GM19455 (cell line): ENCODE measurements around the gene C10orf95.

ENCODE experiments used
- ATAC-seq: cut with Tn5 transposase; IDR thresholded peaks from one replicate; pipeline ENCODE4 v1.9.1; 2021; ENCODE audit not compliant: unreplicated experiment

C10orf95 gene

DNA sequence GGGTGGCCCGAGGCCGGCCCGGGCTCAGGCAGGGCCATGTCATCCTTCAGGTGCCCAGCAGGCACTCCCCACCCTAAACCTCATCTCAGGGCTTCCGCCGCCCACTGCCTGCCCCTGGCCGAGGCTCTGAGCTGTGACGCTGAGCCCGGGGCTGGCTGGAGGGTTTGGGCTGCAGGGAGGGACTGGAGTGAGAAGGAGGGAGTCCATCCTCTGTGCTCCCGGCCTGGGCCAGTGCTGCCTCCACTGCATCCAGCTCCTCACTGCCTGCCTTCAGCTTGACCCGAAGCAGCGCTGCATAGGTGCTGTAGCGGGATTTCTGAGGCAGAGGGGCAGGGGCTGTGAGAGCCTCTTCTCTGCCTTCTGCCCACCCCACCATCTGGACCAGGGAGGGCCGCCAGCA is 48.2 kb downstream of the C10orf95 start:
- no peak for ATAC-seq

DNA sequence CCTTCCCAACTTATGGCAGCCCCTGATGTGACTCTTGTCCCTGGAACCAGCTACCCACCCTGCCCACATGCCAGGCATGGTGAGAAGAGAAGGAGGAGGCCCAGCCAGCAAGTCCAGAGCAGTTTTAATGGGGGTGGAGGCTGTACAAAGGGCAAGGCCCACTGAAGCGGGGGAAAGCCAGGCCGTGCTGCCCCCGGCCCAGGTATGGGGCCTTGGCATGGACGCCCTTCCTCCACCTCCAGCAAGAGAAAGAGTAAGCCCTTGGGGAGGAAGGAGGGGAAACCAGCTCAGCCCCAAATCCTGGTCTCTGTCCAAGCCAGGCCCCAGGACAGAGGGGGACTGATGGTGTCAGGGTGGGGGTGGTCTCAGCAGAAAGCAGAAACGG is 48.8 kb downstream of the C10orf95 start:
- no peak for ATAC-seq

DNA sequence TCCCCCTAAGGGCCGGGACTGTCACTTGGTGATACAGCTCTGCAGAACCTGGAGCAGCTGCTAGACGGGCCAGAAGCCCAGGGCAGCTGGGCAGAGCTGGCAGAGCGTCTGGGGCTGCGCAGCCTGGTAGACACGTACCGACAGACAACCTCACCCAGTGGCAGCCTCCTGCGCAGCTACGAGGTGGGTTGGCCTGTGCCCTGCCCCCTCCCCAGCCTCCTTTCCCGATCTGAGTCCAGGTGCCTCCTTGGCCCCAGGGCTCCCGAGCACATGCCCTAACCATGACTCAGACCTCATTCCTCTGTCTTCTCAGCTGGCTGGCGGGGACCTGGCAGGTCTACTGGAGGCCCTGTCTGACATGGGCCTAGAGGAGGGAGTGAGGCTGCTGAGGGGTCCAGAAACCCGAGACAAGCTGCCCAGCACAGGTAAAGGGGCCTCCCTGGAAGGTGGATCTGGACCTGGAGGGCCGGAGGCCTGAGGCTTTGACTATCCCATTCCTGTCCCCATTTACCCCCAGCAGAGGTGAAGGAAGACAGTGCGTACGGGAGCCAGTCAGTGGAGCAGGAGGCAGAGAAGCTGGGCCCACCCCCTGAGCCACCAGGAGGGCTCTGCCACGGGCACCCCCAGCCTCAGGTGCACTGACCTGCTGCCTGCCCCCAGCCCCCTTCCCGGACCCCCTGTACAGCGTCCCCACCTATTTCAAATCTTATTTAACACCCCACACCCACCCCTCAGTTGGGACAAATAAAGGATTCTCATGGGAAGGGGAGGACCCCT is 49.4 kb downstream of the C10orf95 start:
- no peak for ATAC-seq

DNA sequence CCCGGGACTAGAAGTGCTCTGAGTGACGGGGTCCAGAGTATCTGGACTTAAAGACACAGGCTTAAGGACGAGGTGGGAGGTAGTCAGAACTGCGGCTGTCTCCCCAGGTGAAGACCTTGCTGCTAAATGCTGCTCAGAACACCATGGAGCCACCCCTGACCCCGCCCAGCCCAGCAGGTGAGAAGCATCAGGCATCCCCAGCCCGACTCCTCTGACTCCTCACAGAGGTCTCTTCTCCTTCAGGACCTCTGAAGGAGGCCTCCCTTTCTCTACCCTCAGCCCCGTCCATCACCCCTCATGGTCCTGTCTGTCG is 50.0 kb downstream of the C10orf95 start:
- ATAC-seq, result no peak

DNA sequence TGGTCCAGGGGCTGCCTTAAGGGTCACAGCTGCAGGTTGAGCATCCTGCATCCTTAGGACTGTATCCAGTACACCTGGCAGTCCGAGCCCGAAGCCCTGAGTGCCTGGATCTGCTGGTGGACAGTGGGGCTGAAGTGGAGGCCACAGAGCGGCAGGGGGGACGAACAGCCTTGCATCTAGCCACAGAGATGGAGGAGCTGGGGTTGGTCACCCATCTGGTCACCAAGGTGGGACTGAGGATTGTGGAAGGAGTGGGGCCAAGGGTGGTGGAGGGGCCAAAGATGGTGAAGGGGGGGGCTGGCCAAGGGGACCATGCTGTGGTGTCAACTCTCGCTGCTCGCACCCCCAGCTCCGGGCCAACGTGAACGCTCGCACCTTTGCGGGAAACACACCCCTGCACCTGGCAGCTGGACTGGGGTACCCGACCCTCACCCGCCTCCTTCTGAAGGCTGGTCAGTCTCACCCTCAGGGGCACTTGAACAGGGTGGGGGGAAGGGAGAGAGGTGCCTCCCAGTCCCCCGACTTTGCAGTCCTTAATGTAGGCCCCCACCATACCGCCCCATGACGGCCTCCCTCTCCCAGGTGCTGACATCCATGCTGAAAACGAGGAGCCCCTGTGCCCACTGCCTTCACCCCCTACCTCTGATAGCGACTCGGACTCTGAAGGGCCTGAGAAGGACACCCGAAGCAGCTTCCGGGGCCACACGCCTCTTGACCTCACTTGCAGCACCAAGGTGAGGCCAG is 50.6 kb downstream of the C10orf95 start:
- no peak for ATAC-seq

DNA sequence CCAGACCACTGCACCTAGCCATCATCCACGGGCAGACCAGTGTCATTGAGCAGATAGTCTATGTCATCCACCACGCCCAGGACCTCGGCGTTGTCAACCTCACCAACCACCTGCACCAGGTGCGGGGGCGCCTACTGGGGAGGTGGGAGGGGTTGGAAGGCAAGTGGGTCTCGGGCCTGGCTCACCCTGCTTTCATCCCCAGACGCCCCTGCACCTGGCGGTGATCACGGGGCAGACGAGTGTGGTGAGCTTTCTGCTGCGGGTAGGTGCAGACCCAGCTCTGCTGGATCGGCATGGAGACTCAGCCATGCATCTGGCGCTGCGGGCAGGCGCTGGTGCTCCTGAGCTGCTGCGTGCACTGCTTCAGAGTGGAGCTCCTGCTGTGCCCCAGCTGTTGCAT is 51.3 kb downstream of the C10orf95 start:
- no peak for ATAC-seq
